SU-DHL-6 (cell line): ENCODE results near the gene BID.

Experiments
- H2AFZ ChIP-seq: fragments of 200-600 bp; sonication (generic); 2 replicates; pipeline ENCODE4 v1.6.1; 2014; ENCODE audit warnings: low read depth, mild to moderate bottlenecking, moderate library complexity, mixed read lengths, antibody characterized with exemption, low read length; ENCODE audit not compliant: severe bottlenecking
- H3F3A ChIP-seq: fragments of 200-600 bp; shearing (Covaris generic); 2 replicates; pipeline ENCODE4 v1.6.0; 2016; ENCODE audit warnings: antibody characterized with exemption, mild to moderate bottlenecking; ENCODE audit not compliant: insufficient read depth
- H3K27ac ChIP-seq: fragments of 200-600 bp; sonication (generic); 2 replicates; pipeline ENCODE4 v1.5.1; 2016; ENCODE audit warnings: low read depth, mild to moderate bottlenecking, low read length, moderate library complexity, mixed read lengths
- H3K27me3 ChIP-seq: fragments of 200-600 bp; sonication (generic), shearing (Covaris generic); 2 replicates; pipeline ENCODE4 v1.6.0; 2014; ENCODE audit warnings: mild to moderate bottlenecking, low read length
- H3K36me3 ChIP-seq: fragments of 200-600 bp; sonication (generic); 2 replicates; pipeline ENCODE4 v1.6.1; 2014; ENCODE audit warnings: mild to moderate bottlenecking, low read length, mixed read lengths
- H3K4me2 ChIP-seq: fragments of 300-600, 200-600 bp; shearing (Covaris generic), sonication (generic); 2 replicates; pipeline ENCODE4 v1.6.0; 2014; ENCODE audit warnings: low read length, low read depth, mild to moderate bottlenecking; ENCODE audit not compliant: poor library complexity, severe bottlenecking
- H3K4me3 ChIP-seq: fragments of 200-600 bp; sonication (generic); 2 replicates; pipeline ENCODE4 v1.5.1; 2014; ENCODE audit warnings: antibody characterized with exemption, low read length, mild to moderate bottlenecking, mixed read lengths; ENCODE audit not compliant: insufficient read depth, poor library complexity, severe bottlenecking
- H3K79me2 ChIP-seq: fragments of 200-600 bp; sonication (generic); 2 replicates; pipeline ENCODE4 v1.6.1; 2014; ENCODE audit warnings: mild to moderate bottlenecking, low read length, moderate library complexity; ENCODE audit not compliant: insufficient read depth
- H3K9ac ChIP-seq: fragments of 200-600 bp; sonication (generic); 2 replicates; pipeline ENCODE4 v1.7.0; 2014; ENCODE audit warnings: mild to moderate bottlenecking, low read length
- H3K9me2 ChIP-seq: fragments of 200-600 bp; sonication (generic); replicated peaks from 2 replicates; pipeline ENCODE4 v1.6.1; 2014; ENCODE audit warnings: low read length; ENCODE audit not compliant: insufficient read depth
- H3K9me3 ChIP-seq: fragments of 200-600 bp; sonication (generic); 2 replicates; pipeline ENCODE4 v1.6.1; 2014; ENCODE audit warnings: low read length, mixed read lengths; ENCODE audit not compliant: insufficient read depth
- H4K20me1 ChIP-seq: fragments of 200-600 bp; sonication (generic); 2 replicates; pipeline ENCODE4 v1.6.1; 2014; ENCODE audit warnings: low read depth, mild to moderate bottlenecking, antibody characterized with exemption, low read length, moderate library complexity, mixed read lengths
- CTCF ChIP-seq: fragments of 200-600 bp; sonication (generic); IDR thresholded peaks from one replicate; pipeline ENCODE4 v1.5.1; 2017; ENCODE audit warnings: antibody characterized with exemption, mild to moderate bottlenecking, low read length, moderate library complexity; ENCODE audit not compliant: insufficient read depth, poor library complexity, severe bottlenecking
- EZH2phosphoT487 ChIP-seq: fragments of 200-600 bp; sonication (generic), shearing (Covaris generic); conservative IDR thresholded peaks from 2 replicates; pipeline ENCODE4 v1.6.1; 2018; ENCODE audit warnings: mild to moderate bottlenecking, antibody characterized with exemption, low read length, moderate library complexity, mixed read lengths

BID gene

DNA sequence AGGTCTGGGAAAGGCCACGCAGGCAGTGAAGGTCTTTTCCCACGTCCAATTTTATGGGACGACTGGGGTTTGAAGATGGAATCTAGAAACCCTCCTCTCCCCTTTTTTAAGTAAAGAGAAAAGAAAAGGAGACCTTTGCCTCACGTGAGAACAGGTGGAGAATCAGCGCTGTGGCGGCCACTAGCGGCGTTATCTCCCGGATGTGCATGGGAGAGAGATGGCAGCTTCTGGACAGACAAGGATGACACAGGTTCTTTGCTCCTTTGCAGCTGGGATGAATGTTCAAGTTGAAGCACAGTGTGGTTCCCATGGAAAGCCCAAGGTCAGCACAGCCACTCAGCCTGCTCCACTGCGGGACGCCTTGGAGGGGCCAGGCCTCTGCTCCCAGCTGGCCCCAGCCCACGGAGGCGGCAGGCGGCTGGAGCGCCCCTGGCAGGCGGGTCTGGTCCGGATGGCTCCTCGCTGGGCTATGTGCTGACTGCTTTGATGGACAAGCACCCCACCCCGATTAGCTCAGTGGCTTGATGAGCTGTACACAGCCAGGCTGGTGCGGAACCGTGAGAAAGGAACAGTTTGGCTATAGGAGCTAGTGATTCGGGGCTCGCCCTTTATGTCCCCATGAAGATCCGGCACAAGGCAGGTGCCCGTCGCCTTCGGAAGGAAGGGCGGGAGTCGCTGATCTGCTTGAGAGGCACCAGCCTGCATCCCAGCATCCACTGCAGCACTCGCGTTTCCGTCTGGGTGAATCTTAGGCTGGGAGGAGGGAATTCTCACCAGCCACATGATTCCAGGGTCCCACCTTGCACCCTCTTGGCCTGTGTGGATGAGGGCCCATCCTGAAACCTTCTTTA lies 14.5 kb upstream of the BID start:
- H3K9me3 ChIP-seq: no peaks in the 10 kb centered on the region
- no peaks in the 10 kb centered on the region for H4K20me1 ChIP-seq
- TF ChIP-seq CTCF: no peak
- H3K9me2 ChIP-seq: no peaks in the 10 kb centered on the region
- H3F3A ChIP-seq: no peaks in the 10 kb centered on the region
- H3K4me3 ChIP-seq: no peak overlapping the region
- H3K27ac ChIP-seq: no peak overlapping the region
- H3K36me3 ChIP-seq: no peaks in the 10 kb centered on the region
- H3K79me2 ChIP-seq: no peaks in the 10 kb centered on the region
- no peaks in the 10 kb centered on the region for H3K27me3 ChIP-seq
- H2AFZ ChIP-seq: no peak overlapping the region
- no peak overlapping the region for H3K9ac ChIP-seq
- no peak overlapping the region for H3K4me2 ChIP-seq

DNA sequence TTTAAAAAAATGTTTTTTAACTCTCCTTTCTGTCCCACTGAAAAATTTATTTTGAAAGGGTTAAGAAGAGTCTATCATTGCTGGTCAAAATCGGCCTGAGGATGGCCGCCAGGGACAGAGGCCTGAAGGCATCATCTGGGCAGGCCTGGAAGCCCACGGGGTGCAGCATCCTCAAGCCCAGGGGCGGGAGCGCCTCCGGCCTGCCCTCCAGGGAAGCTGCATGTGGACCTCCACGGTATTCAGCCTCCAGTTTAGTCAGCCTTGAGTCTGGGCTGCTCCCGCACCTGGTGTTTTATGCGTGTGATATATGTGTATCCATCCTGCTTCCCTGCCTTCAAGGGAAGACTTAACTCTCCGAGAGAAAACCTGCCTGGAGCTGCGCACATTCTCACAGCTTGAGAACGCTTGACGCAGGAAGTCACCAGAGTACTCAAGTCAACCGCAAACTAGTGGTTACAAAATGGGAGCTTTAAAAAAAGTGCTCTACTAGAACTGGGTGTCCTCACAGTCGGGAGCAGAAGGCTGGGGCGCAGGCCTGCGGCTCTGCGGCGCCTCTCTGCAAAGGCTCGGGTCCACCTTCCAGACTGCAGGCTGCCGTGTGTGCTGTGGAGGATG lies 13.6 kb upstream of the BID start:
- H3K9me2 ChIP-seq: no peaks in the 10 kb centered on the region
- H3K4me3 ChIP-seq: no peak overlapping the region
- no peaks in the 10 kb centered on the region for H3K79me2 ChIP-seq
- TF ChIP-seq CTCF (no peak), EZH2phosphoT487 (no peak)
- no peaks in the 10 kb centered on the region for H3K36me3 ChIP-seq
- H3K4me2 ChIP-seq: no peak overlapping the region
- no peaks in the 10 kb centered on the region for H4K20me1 ChIP-seq
- no peaks in the 10 kb centered on the region for H3K9me3 ChIP-seq
- H3K27ac ChIP-seq: no peak overlapping the region
- H2AFZ ChIP-seq: no peak overlapping the region
- no peak overlapping the region for H3K9ac ChIP-seq
- no peaks in the 10 kb centered on the region for H3K27me3 ChIP-seq
- no peaks in the 10 kb centered on the region for H3F3A ChIP-seq

DNA sequence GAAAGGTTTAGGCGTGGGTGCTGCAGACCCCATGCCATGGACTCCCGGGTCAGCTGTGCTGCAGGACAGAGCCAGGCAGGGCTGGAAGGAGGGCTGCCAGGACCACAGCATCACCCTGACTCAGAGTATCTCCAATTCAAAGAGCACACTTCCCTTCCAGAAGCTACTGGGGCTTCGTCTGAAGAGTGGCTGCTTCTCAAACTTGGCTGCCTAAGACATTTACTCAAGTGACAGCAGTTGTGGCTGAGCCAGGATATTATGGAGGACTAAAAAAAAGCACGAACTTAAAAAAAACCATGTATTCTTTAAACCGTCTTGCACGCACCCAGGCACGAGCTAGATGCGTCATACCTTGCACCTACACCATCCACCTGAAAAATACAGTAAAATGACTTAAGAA lies 13.0 kb upstream of the BID start:
- H3K9ac ChIP-seq: no peak overlapping the region
- H3K4me2 ChIP-seq: no peak overlapping the region
- H3K36me3 ChIP-seq: no peaks in the 10 kb centered on the region
- H3K9me2 ChIP-seq: no peaks in the 10 kb centered on the region
- no peak overlapping the region for H3K4me3 ChIP-seq
- H3K79me2 ChIP-seq: no peaks in the 10 kb centered on the region
- TF ChIP-seq CTCF (no peak), EZH2phosphoT487 (no peak)
- H3K27ac ChIP-seq: no peak overlapping the region
- H3F3A ChIP-seq: no peaks in the 10 kb centered on the region
- no peak overlapping the region for H2AFZ ChIP-seq
- H3K9me3 ChIP-seq: no peaks in the 10 kb centered on the region
- H4K20me1 ChIP-seq: no peaks in the 10 kb centered on the region
- no peaks in the 10 kb centered on the region for H3K27me3 ChIP-seq
